Activated naive CD8-positive, alpha-beta T cell treated with anti-CD3 and anti-CD28 coated beads, Interleukin-2, amount 10 ng/mL, durations not matched to agents 7 days and 5 days (primary cell): ENCODE measurements around the gene AKAP5. TPM values are rescaled to one million over a fixed set of nuclear protein-coding genes. Genes with fewer than 3 reads are reported as not detected.

Experiments used
- ATAC-seq: fragments of 150-1000 bp; cut with Tn5 transposase; one replicate; pipeline ENCODE4 v1.10.0; 2021; ENCODE audit warnings: low read depth, moderate library complexity
- POLR2A ChIA-PET: fragments of 350-600 bp; sonication (Branson Sonifier 250); formaldehyde crosslinking; loops from one replicate; lab custom pipeline; 2021; ENCODE audit warnings: antibody characterized with exemption; lab: Charles Lee
- DNase-seq: peaks from one replicate; pipeline ENCODE4 v3.0.0; 2021
- H3K27ac Mint-ChIP-seq: one replicate; pipeline ENCODE4 v1.8.0; 2022; ENCODE audit warnings: mild to moderate bottlenecking, mixed read lengths
- H3K27me3 Mint-ChIP-seq: one replicate; pipeline ENCODE4 v1.8.0; 2022; ENCODE audit warnings: mild to moderate bottlenecking, moderate library complexity, mixed read lengths
- H3K36me3 Mint-ChIP-seq: one replicate; pipeline ENCODE4 v1.8.0; 2021; ENCODE audit warnings: mild to moderate bottlenecking, mixed read lengths
- H3K4me1 Mint-ChIP-seq: one replicate; pipeline ENCODE4 v1.8.0; 2021; ENCODE audit warnings: mixed read lengths
- H3K4me3 Mint-ChIP-seq: one replicate; pipeline ENCODE4 v1.8.0; 2022; ENCODE audit warnings: mild to moderate bottlenecking, moderate library complexity, mixed read lengths
- H3K9me3 Mint-ChIP-seq: one replicate; pipeline ENCODE4 v1.8.0; 2021; ENCODE audit warnings: mixed read lengths
- total RNA-seq, 2 experiments: library from RNA; stranded (reverse); gene quantifications; one replicate each; pipeline ENCODE4 v1.2.3, GENCODE V29; 2021

AKAP5 gene, protein sequence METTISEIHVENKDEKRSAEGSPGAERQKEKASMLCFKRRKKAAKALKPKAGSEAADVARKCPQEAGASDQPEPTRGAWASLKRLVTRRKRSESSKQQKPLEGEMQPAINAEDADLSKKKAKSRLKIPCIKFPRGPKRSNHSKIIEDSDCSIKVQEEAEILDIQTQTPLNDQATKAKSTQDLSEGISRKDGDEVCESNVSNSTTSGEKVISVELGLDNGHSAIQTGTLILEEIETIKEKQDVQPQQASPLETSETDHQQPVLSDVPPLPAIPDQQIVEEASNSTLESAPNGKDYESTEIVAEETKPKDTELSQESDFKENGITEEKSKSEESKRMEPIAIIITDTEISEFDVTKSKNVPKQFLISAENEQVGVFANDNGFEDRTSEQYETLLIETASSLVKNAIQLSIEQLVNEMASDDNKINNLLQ
- 1 to 10 TPM; 1.7 TPM for total RNA-seq

DNA sequence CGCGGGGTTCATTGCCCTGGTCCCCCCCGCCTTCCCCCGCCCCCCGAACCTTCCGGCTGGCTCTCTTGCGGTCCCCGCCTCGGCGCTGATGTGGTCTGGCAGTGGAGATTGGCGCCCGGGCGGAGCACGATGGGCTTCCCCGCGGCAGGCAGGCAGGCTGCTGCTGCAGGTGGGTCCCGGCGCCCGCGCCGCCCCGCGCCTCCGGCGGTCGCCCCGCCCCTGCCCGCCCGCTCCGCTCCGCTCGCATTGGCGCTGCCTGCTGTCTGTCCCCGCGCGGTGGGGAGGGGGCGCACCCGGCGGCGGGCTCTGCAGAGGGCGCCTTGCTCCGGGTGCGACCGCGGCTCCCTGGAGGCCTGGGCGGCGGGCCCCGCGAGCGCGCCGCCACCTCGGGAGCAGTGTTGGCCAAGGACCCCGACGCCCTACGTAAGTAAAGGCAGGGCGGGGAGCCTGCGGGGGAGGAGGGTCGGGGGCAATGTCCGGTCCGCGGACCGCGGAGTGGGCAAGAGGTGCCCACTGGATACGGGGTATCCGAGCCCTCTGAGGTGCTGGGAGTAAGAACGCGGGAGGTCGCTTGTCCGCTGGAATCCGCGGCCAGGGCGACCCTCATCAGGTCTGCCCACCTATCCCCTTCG, at the start of gene AKAP5:
AKAP5 (plus strand) TSS at position 309 of the 632 bp plus-strand sequence. CDS start 2,896 bp downstream, outside the sequence.
- peak within 1 kb of the TSS; percentile 82 for H3K4me3 Mint-ChIP-seq
- H3K4me1 Mint-ChIP-seq: peaks cover 29% of the 10 kb centered on the region
- peaks cover 2% of the 10 kb centered on the region for H3K27me3 Mint-ChIP-seq
- peak within 1 kb of the TSS; percentile 50 for H3K27ac Mint-ChIP-seq
- POLR2A ChIA-PET: interaction anchor here (1.0 to 1.2 kb wide), 2 partner anchors 10 to 36 kb away, joined by 3 read pairs; no protein-coding TSS in a partner anchor
- no peaks in the 10 kb centered on the region for H3K9me3 Mint-ChIP-seq
- DNase-seq: peak; percentile 75
- ATAC-seq: peak; percentile 87
- peaks cover 9% of the 10 kb centered on the region for H3K36me3 Mint-ChIP-seq

DNA sequence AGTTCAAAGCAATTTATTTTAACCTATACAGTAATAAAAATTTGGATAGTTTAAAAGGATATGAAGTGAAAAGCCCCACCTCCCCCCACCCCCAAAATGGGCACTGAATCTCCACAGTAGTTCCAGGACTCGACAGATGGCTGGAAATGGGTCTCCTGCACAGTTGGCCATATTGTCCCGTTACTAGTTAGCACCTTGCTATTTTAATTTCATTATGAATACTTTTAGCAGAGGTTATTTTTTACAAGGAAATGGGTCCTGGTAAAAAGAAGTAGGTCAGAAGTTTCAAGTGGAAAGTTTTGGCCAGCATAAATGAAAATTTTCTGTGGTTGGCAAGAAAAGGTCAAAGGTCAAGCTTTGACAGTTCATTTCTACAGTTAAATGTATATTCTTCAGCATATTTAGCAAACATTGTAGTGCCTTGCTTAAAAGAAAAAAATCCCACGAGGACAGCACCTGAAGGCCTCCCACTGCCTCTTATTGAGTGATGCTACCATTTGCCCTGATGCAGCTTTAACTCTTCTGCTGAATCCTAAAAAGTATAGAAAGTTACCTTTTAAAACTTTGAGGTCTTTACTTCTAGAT, 48.9 kb upstream of the AKAP5 start:
- Mint-ChIP-seq H3K4me3 (no peak overlapping the region), H3K27me3 (no peaks in the 10 kb centered on the region), H3K4me1 (peaks cover 27% of the 10 kb centered on the region), H3K36me3 (peaks cover 48% of the 10 kb centered on the region), H3K9me3 (no peaks in the 10 kb centered on the region), H3K27ac (no peak overlapping the region)
- POLR2A ChIA-PET: no interaction called here
- DNase-seq: no peak
- ATAC-seq: no peak

DNA sequence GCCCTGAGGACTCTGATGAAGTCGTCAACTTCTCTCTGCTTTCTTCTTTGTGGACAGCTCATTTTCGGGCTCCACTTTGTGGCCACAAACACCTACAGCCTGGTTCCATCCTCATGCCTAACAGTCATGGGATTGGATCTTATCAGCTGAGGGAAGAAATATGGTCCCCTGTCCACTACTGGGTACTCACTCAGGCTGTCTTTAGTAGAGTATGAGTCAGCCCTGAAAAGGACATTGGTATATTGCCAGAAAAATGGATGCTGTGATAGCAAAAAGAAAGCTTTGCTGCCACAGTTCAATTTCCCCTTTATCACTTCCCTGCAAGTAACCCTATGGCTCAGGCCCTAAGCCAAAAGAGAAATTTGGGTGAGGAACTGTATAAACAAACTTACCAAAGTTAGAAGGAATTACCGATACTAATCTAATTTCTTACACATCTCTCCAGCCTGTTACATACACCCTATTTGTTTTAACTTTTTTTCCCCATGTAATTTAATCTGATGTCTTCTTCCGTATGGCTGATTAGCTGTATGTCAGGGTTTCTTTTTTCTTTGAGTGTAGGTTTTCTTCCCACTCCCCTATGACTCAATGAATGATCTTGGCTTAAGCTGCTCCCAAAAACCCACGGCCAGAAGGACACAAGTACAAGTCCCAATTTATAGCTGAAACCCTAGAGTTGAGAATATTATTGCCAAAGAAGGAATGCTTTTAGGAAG, 48.1 kb upstream of the AKAP5 start:
- Mint-ChIP-seq H3K36me3 (peaks cover 41% of the 10 kb centered on the region), H3K4me3 (no peak overlapping the region), H3K4me1 (peaks cover 20% of the 10 kb centered on the region), H3K27me3 (no peaks in the 10 kb centered on the region), H3K27ac (no peak overlapping the region), H3K9me3 (no peaks in the 10 kb centered on the region)
- DNase-seq (no peak), ATAC-seq (no peak)
- POLR2A ChIA-PET: no interaction called here

DNA sequence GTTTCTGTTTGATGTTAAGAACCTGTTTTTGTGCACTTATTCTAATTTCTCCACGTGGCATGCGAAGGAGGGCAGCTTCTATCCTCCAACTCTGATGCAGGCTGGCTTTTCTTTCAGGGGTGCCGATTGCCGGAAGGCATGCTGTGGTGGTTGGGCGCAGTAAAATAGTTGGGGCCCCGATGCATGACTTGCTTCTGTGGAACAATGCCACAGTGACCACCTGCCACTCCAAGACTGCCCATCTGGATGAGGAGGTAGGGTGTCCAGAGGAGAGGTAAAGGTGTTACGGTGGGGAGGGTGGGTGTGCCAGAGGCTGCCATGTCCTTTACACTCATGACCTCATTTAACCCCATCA, 47.6 kb upstream of the AKAP5 start:
- no peak for DNase-seq
- Mint-ChIP-seq H3K27ac (no peak overlapping the region), H3K4me1 (peaks cover 17% of the 10 kb centered on the region), H3K36me3 (peaks cover 42% of the 10 kb centered on the region), H3K4me3 (no peak overlapping the region), H3K9me3 (no peaks in the 10 kb centered on the region), H3K27me3 (no peaks in the 10 kb centered on the region)
- POLR2A ChIA-PET: no interaction called here
- ATAC-seq: no peak

DNA sequence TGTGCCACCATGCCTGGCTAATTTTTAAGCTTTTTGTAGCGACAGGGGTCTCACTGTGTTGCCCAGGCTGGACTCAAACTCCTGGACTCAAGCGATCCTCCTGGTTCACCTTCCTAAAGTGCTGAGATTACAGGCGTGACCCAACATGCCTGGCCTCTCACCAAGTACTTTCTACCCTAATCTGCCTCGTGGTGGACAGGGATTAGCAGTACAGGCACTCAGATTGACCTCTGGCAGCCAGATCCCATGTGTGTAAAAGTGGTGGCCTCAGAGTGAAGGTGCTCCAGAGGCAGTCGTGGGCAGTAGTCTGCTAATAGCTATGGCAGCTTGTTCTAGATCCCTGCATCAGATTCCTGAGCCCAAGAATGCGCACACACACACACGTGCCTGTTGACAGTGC, 46.3 kb upstream of the AKAP5 start:
- POLR2A ChIA-PET: no interaction called here
- DNase-seq (no peak), ATAC-seq (no peak)
- Mint-ChIP-seq H3K27ac (no peak overlapping the region), H3K9me3 (no peaks in the 10 kb centered on the region), H3K36me3 (peaks cover 44% of the 10 kb centered on the region), H3K4me3 (no peak overlapping the region), H3K4me1 (peaks cover 15% of the 10 kb centered on the region), H3K27me3 (no peaks in the 10 kb centered on the region)

DNA sequence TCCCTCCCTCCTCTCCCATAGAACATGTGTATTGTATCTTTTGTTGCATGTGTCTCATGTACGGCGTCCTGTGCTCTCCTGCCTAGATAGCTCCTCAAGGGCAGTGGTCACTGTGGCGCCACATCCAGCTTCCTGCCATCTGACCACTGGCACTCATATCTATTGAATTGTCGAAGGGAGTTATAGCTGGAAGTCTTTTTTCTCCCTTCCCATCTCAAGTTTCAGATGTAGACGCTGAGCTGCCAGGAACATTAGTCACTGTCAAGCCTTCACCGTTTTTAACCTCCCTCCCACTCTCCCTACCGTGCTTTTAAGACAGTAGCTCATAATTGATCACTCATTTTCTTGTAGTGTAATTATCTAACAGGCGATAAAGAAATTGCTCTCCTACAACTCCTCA, 44.1 kb upstream of the AKAP5 start:
- Mint-ChIP-seq H3K36me3 (peaks cover 41% of the 10 kb centered on the region), H3K27me3 (no peaks in the 10 kb centered on the region), H3K4me3 (no peak overlapping the region), H3K9me3 (no peaks in the 10 kb centered on the region), H3K27ac (no peak overlapping the region), H3K4me1 (peaks cover 8% of the 10 kb centered on the region)
- POLR2A ChIA-PET: no interaction called here
- ATAC-seq: no peak
- no peak for DNase-seq

DNA sequence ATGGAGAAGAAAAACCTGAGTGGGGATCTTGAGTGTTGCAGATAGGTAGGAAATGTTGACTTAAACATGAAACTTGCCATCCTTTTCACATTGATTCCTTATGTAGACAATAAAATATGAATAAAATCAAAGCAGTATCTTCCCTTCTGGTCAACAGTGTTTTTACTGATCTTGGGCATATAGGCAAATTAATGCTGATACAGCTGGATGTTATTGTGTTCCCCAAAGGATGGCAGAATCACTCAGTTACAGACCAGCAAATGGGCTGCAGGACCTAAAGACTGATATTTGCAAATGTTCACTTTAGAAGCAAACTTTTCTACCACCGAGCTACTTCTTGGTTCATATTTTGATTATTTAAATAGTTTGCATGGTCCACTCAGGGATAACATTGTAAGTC, 43.3 kb upstream of the AKAP5 start:
- H3K4me3 Mint-ChIP-seq: no peak overlapping the region
- no peak for ATAC-seq
- H3K27ac Mint-ChIP-seq: no peak overlapping the region
- DNase-seq: no peak
- POLR2A ChIA-PET: no interaction called here
- no peaks in the 10 kb centered on the region for H3K27me3 Mint-ChIP-seq
- no peaks in the 10 kb centered on the region for H3K9me3 Mint-ChIP-seq
- H3K4me1 Mint-ChIP-seq: peaks cover 8% of the 10 kb centered on the region
- peaks cover 46% of the 10 kb centered on the region for H3K36me3 Mint-ChIP-seq

DNA sequence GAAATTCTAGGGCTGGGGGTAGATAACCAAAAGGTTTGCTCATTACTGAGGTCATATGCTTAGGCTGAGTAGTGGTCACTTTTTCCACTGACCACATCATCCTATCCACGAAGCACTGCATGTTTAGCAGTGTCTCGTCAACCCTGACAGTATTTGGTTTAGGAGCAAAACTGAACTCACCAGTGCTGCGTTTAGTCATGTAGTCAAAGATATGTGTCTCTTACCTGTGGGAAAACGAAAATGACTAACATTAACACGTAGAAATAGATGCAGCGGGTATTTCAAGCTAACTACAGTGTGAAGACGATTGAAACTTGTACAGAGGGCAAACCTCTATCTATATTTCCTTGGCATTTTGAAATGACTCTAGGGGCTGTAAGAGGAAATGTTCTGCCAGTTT, 42.5 kb upstream of the AKAP5 start:
- Mint-ChIP-seq H3K36me3 (peaks cover 46% of the 10 kb centered on the region), H3K4me1 (peaks cover 8% of the 10 kb centered on the region), H3K9me3 (no peaks in the 10 kb centered on the region), H3K27ac (no peak overlapping the region), H3K27me3 (no peaks in the 10 kb centered on the region), H3K4me3 (no peak overlapping the region)
- DNase-seq: no peak
- POLR2A ChIA-PET: no interaction called here
- ATAC-seq: no peak

DNA sequence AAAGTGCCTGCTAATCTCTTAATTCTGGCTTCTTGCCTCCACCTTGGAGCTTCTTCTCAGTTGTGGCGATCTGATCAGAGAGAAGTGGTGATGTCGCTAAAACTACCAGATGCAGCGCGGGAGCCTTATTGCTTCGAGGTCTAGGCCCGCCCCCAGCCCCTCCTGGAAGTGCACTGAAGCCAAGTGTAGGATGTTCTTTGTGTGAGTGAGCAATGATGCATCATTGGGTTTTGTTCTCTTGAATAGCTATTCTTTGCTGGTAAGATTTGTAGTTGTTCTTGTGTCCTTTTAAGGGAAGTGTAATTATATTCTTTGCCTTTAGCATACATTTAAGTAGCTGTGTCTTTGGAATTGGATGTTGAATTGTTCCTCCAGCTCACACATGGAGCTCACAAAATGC, 41.3 kb upstream of the AKAP5 start:
- Mint-ChIP-seq H3K4me1 (peaks cover 8% of the 10 kb centered on the region), H3K9me3 (no peaks in the 10 kb centered on the region), H3K27me3 (no peaks in the 10 kb centered on the region), H3K4me3 (no peak overlapping the region), H3K27ac (no peak overlapping the region), H3K36me3 (peaks cover 47% of the 10 kb centered on the region)
- ATAC-seq: no peak
- DNase-seq: no peak
- POLR2A ChIA-PET: interaction anchor here (0.6 kb wide), 1 partner anchor 95 kb away, joined by 4 read pairs; no protein-coding TSS in a partner anchor

DNA sequence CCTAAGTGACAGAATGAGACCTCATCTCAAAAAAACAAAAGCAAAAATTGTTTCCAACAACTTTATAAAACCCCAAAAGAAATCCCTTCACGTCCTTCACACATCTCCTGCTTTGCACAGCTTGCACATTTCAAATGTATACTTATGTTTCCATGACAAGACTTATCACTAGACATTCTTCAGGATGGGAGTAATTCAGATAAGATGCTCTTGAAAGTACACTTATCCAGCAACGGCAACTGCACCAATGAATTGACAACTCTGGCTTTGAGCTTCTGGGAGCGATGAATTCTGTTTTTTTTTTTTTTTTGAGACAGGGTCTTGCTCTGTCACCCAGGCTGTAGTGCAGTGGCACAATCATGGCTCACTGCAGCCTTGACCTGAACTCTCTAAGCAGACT, 30.8 kb upstream of the AKAP5 start:
- H3K4me3 Mint-ChIP-seq: no peak overlapping the region
- H3K9me3 Mint-ChIP-seq: no peaks in the 10 kb centered on the region
- no peak for ATAC-seq
- no peak for DNase-seq
- H3K27me3 Mint-ChIP-seq: no peaks in the 10 kb centered on the region
- peaks cover 38% of the 10 kb centered on the region for H3K36me3 Mint-ChIP-seq
- peaks cover 15% of the 10 kb centered on the region for H3K4me1 Mint-ChIP-seq
- POLR2A ChIA-PET: interaction anchor here (0.7 kb wide), 1 partner anchor 8 kb away, joined by 4 read pairs; no protein-coding TSS in a partner anchor
- no peak overlapping the region for H3K27ac Mint-ChIP-seq

DNA sequence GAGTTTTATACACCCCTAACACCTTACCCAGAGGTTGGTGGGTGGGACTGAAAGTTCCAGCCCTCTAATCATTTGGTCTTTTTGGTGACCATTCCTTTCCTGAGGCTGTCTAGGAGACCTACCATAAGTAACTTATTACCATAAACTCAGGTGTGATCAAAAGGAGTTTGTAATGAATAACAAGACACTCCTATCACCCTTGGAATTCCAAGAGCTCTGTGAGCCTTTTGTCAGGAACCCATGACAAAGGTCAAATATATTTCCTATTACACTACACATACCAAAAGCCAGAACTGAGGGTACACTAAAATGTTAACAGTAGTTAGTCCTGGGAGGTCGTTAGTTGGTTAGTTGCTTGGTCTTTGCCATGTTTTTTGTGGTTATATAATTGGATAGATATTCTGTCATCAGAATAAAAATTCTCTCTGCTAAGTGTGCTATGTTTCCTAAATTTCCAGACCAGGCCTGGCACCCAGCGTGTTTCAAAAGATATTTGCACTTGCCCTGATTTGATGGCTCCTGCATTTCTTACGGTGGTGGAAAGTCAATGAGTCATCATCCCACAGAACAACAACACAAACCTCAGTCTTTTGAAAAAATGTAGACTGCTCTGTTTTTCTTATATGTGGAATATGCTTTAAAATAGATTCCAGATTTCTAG, 27.0 kb upstream of the AKAP5 start:
- H3K27me3 Mint-ChIP-seq: no peaks in the 10 kb centered on the region
- no peak overlapping the region for H3K4me3 Mint-ChIP-seq
- ATAC-seq: no peak
- H3K9me3 Mint-ChIP-seq: no peaks in the 10 kb centered on the region
- no peak for DNase-seq
- peaks cover 15% of the 10 kb centered on the region for H3K4me1 Mint-ChIP-seq
- H3K27ac Mint-ChIP-seq: peak overlapping the region; percentile 18
- POLR2A ChIA-PET: no interaction called here
- peaks cover 42% of the 10 kb centered on the region for H3K36me3 Mint-ChIP-seq

DNA sequence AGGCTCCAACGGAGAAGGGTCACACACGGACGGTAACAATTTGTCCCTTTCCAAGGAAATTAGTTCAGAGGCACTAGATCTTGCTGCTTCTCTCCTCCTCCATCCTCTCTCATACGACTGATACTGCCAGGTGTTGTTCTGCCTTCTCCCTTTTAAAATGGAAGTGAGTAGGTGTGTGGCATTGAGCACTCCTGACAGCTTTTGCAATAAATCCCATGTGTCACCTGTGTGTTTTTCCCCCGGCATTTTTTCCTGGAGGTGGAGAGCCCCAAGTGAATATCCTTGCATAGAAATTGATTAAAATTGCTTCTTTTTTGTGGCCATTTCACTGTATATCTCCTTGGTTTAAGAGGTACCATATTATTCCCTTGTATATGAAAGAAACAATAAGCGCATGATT, 26.2 kb upstream of the AKAP5 start:
- DNase-seq: no peak
- POLR2A ChIA-PET: interaction anchor here (1.0 kb wide), 1 partner anchor 9 kb away, joined by 3 read pairs; no protein-coding TSS in a partner anchor
- Mint-ChIP-seq H3K4me1 (peaks cover 20% of the 10 kb centered on the region), H3K36me3 (peaks cover 47% of the 10 kb centered on the region), H3K27me3 (no peaks in the 10 kb centered on the region), H3K27ac (peak overlapping the region; percentile 47), H3K4me3 (no peak overlapping the region), H3K9me3 (no peaks in the 10 kb centered on the region)
- ATAC-seq: no peak

DNA sequence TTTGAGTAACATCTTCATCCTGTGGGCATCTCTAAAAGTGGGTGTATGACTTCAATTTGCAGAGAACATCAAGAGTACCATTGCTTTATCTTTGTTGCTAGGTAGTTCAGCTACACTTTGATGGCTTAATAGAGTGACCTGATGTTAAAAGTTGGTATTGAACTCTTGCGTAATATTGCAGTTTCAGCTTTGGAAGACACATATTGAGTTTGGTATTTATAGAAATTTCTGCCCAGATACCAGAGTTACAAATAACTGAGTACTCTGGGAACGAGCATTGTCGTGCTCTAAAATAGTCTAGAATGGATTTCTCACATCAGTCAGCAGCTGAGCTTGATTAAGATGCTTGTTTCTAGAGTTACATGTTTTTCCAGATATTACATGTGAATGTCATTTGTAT, 24.8 kb upstream of the AKAP5 start:
- POLR2A ChIA-PET: interaction anchor here (1.0 kb wide), 1 partner anchor 8 kb away, joined by 3 read pairs; no protein-coding TSS in a partner anchor
- no peak overlapping the region for H3K27ac Mint-ChIP-seq
- H3K27me3 Mint-ChIP-seq: no peaks in the 10 kb centered on the region
- ATAC-seq: no peak
- H3K36me3 Mint-ChIP-seq: peaks cover 46% of the 10 kb centered on the region
- H3K4me1 Mint-ChIP-seq: peaks cover 32% of the 10 kb centered on the region
- no peak overlapping the region for H3K4me3 Mint-ChIP-seq
- no peak for DNase-seq
- H3K9me3 Mint-ChIP-seq: no peaks in the 10 kb centered on the region
